CD4-positive, alpha-beta T cell treated with Interleukin-17A for 4 hours (primary cell): ENCODE results near the gene SLC5A9.
A peak's percentile ranks its signal among the peaks of the same experiment; 100 is the strongest.
"Not testable (repeated sequence)": the region's sequence is repeated elsewhere in the genome, so short reads cannot be mapped to it uniquely, and the experiment has no call there.

ENCODE experiments used
- DNase-seq: peaks from one replicate; pipeline ENCODE4 v3.0.0-alpha.2; 2020; ENCODE audit warnings: mixed read lengths

SLC5A9 gene

DNA sequence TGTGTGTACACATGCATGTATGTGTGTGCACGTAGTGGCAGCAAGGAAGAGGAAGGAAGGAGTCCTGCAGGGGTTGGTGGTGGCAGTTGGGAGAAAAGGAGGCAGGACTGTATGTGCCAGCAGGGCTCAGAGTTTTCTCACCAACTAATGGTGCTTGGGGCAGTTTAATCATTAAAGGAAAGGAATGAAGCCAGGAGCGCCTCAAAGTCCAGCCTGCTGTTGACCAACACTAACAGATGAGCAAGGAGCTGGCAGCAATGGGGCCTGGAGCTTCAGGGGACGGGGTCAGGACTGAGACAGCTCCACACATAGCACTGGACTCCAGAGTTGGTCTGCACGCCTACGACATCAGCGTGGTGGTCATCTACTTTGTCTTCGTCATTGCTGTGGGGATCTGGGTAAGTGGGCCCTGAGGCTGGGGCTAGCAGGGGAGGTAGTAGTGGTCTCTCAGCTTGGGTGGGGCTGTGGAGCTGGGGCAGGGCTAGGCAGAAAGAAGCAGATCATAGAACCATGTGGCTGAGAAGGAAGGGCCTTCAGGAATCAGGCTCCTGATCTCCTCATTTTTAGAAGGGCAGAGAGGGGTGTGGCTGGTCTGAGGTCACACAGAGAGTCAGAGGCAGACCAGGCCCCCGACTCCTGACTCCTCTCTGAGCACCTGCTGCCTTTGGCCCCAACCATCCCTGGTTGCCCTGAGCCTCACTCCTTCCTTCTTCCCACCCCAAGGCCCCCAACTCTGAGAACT lies at the start of gene SLC5A9:
Gene SLC5A9, plus strand, starts transcription at position 216 of the 742 bp plus-strand sequence. Its CDS starts 21 bp downstream, at position 237.
- no peak for DNase-seq

DNA sequence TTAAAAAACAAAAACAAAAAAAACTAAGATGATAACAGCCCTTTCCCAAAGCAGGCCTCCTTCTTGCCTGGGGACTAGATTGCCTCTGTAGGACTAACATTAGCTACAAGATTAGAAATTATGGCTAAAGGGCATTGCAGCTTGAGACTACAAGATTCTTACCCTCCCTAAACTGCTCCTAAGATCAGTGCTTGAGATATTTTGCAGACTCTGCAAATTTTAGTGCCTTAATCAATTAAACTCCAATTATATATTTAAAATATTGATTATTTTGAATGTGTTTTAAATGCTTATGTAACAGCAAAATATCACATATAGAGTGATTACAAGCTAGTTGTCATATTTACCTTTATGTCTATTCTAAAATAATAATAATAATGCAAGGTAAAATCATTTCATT lies 47.4 kb upstream of the SLC5A9 start:
- no peak for DNase-seq

DNA sequence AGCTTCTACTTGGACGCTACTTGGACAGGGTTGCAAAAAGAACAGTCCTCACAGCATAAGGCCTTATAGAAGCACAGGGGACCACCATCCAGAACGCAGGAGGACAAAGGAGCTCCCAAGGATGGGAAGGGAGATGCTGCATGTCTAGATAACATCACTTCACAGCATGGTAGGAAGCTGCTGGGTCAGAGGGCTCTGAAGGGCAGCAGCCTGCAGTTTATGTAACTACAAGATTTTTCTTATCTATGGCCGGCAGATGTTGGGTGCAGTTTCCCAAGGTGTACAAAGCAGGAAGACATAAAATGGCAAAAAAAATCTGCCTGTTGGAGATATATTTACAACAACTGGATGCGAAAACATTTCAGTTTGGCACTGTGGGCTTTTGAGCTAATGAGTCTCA lies 45.3 kb upstream of the SLC5A9 start:
- no peak for DNase-seq

DNA sequence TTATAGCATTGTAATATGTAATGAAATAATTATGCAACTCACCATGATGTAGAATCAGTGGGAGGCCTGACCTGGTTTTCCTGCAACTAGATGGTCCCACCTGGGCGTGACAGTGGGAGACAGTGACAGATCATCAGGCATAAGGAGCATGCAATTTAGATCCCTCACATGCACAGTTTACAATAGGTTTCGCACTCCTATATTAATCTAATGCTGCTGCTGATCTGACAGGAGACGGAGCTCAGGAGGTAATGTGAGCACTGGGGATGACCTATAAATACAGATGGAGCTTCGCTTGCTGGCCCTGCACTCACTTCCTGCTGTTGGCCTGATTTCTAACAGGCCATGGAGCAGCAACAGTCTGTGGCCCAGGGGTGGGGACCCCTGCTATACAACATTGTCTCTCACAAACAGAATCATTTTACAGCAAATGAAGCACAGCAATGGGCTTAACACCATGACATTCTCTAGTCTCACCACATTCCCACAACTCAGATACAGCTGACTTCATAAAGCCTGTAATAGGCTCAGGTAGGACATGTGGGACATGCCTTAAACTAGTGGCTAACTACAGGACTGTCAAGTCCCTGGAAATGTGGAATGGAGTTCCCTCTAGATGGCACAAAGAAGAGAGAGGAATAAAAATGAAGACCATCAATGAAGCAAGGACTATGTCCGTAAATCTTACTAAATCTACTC lies 40.7 kb upstream of the SLC5A9 start:
- DNase-seq = no peak

DNA sequence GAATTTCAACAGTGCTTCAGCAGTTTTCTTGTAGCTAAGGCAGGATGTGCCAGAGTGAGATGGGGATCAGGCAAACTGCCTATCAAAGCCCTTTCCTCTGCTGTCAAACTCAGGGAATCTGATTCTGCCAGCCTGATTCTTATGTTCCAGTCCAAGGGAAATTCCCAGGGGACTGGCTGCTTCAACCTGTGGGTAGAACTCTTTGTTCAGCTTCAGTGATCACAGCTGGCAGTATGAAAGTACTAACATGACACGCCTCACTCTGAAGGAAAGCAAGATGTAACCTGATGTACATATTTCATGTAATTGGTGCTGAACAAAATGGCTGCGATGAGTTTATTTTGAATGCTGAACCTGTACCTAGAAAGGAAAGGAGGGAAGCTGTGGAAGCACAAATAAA lies 40.1 kb upstream of the SLC5A9 start:
- DNase-seq = no peak

DNA sequence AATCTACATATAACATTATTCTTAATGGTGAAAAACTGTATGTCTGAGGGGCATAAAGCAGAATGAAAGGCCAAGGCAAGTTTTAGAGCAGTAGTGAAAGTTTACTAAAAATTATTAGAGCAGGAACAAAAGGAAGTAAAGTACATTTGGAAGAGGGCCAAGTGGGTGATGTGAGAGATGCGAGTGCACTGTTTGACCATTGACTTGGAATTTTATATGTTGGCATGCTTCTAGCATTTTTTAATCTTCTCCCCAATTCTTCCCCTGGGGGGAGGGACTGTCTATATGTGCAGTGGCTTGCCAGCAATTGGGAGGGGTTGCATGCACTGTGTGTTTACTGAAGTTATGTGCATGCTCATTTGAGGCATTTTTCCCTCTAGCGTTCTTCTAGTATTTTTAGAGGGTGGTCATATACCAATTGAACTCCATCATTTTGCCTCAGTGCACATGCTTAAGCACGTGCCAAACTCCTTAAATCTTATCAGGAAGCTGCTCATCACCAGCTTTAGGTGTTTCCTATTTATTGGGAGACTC lies 36.1 kb upstream of the SLC5A9 start:
- no peak for DNase-seq

DNA sequence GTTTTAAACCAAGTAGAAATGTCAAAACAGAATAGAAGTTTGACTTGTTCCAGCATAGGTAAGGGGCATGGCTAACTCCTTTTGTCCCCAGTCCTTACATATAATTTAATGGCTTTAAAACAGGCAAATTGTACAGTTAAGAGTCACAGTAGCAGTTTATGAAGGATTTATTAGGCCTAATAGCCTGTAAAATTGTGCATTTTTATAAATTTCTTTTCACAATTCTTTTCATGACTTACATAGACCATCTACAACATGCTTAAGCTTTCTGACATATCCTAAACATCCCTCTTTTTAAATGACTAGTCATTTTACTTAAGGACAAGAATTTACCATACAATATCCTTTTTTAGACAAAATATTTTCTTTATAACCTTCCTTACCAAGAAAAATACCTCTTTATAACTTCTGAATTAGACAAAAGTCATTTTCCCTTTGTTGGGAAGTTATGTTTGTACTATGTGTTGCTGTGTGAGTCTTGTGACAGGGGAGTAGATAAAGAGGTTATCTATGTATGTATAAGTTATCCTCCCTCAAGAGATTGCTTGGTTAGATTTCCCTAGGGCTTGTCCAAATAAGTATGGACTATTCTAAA lies 34.5 kb upstream of the SLC5A9 start:
- DNase-seq = no peak

DNA sequence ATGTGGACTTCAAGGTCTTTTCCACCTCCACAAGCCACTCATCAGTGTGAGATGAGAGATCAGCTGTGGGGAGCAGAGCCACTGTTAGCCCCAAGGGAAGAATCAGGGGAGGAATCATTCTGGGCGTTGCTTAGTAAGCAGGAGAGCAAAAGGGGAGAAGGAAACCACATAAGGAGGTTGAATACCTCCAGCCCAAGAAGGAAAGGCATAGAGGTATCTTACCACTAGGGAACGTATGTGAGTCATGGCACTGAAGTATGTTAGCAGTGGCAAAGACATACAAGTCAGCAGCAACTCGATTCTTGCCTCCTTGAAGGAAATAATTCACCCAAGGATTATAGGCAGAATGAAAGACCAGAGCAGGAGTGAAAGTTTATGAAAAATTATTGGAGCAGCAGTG lies 31.6 kb upstream of the SLC5A9 start:
- DNase-seq = no peak

DNA sequence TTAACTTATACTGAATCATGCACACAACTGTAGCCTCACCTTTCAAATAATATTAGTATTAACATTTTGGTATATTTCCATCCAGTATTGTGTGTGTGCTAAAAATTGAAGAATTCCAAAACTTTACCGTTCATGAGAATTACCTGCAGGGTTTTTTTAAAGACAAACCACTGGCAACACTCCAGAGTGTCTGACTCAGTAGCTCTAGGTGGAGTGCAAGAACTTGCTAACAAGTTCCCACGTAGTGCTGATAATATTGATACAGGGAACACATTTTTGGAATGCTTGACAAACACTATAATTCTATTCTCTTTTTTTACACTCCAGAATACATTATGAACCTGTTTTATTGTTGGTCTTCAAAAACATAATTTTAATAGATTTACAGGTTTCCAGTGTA lies 27.7 kb upstream of the SLC5A9 start:
- no peak for DNase-seq

DNA sequence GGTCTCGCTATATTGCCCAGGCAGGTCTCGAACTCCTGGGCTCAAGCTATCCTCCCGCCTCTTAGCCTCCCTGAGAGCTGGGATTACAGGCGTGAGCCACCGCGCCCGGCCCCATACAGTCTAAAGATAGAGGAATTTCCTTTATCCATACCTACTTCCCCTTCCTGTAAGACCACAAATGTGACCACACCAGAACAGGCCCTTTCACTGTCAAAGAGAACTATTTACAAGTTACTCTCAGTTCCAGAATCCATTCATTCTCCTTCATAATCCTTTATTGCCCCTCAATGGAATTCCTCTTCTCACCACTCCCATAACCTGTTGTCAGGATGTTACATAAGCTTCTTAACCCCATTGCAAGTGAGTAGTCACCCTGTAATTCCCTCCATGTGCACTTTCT lies 26.3 kb upstream of the SLC5A9 start:
- DNase-seq = no peak

DNA sequence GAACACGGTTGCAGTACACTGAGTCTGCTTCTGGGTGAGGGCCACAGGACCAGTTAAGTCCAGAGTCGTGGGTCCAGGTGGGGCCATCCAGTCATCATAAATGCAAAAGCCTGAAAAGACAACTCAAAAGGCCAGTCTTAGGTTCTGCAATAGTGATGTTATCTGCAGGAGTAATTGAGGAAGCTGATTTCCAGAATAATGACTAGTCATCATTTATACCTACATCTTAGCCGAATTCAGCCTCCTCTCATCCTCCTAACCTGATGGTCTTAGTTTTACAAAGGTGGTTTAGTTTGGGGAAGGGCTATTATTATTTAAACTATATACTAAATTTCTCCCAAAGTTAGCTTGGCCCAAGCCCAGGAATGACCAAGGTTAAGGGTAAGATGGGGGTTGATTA lies 23.5 kb upstream of the SLC5A9 start:
- DNase-seq = no peak

DNA sequence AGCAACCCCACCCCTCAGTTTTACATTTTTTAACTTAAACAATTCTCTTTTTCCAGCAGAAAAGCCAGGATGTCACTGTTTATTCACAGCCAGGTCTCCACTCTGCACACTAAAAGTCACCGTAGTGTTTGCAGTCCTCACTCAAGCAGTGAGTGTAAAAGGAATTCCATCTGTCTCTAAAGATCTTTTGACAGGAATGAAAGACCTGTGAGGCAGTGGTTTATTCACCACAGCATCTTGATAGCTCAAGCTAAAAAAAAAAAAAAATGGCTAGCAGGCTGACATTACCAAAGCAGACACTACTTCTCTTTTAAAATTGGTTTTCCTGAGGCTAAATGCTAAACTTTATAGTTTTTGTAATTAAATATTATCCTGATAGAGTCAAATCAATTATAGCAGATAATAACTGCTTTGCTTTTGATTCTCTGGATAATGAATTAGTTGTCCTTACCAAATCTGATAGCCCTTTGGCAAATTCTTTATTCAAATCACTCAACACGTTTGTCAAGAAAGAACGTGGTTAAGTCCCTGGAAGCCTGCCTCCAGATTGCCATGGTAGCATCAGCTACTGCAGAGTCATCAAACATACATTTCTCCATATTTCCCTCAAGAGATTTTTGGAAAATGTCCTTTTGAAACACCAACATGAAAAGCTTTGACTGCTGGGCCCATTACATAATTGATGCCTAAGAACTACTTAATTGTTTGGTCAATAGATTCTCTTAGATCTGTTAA lies 22.2 kb upstream of the SLC5A9 start:
- DNase-seq = no peak

DNA sequence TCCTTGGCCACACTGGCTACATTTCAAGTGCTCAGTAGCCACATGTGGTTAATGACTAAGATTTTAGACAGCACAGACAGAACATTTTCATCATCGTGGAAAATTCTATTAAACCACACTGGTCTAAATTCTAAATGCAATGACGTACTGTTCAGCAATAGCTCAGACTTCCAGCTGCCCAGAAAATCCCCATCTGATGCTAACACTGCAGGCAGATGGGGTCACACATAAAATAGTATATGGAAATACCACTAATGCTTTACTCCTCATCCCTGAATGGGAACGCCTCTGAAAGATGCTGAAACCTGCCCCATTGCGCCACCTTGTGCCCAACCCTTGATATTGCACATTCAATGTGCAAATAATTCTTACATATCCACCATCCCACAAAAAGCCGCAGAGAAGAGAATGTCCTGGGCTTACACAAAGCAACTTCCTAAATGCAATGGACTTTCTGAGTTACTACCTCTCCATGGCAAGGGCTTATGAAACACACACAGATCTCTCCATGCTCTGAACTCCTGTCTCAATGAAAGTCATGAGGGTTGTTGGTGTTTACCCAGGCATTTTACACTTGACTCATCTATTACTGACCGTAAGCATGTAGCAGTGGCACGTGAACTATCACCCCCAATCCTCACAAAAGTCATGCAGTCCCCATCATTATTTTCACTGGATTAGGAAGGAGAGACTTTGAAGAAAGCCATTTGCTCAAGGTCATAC lies 20.3 kb upstream of the SLC5A9 start:
- peak; percentile 72 for DNase-seq

DNA sequence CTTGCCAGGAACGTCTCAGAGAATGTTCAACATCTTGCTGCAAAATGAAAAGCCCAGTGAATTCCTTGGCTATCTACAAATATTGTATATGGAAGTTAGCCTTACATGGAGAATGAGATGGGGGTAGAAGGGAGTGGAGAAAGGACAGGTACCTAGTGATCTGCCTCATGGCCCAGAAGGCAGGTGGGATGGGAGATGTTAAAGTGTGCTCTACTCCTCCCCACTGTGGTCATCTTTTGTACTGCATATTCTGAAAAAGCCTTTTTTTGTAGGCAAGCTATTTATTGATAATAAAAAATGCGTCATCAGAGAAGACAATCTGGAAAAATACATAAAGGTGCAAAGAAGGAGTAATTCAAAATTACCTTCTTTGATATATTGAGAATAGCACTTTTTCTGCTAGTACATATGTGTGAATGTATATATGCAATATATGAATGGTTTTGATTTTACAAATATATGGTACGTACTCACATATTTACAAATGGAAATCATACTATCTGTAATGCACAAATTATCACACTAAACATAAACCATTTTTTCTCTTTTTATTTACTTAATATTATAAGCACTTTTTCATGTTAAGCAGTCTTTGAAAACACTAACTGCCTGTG lies 19.1 kb upstream of the SLC5A9 start:
- DNase-seq = no peak

DNA sequence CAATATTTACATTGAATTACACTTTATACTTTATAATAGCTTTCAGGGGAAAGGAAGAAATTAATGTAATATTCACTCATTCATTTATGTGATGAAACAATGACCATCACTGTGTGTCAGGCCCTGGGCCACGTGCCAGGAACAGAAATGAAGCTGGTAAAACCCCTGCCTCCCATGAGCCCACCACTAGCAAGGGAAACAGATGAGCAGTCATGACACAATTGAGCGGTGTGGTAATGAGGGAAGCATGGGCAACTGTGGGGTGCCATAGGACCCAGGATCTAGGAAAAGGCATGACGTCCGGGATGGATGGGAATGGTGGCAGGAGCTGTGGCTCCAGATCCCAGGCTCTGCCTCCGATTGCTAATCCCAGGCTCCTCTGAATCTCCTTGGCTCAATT lies 17.0 kb upstream of the SLC5A9 start:
- no peak for DNase-seq

DNA sequence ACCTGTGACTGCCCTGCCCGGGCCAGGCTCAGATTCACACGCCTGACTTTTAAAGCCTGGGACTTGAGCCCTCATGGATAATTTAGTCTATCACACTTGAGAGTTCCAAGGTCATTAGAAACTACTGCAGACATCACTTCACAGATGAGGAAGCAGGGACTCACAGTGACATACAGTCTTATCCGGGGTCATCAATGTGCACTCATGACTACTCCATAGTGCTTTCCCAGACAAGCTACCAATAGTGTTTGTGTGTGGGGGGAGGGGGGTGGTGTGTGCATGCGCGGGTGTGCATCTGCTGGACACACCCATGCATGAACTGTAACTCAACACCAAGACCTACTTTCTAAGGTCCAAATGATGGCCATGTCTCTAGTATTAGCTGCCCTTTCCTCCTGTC lies 16.1 kb upstream of the SLC5A9 start:
- no peak for DNase-seq

DNA sequence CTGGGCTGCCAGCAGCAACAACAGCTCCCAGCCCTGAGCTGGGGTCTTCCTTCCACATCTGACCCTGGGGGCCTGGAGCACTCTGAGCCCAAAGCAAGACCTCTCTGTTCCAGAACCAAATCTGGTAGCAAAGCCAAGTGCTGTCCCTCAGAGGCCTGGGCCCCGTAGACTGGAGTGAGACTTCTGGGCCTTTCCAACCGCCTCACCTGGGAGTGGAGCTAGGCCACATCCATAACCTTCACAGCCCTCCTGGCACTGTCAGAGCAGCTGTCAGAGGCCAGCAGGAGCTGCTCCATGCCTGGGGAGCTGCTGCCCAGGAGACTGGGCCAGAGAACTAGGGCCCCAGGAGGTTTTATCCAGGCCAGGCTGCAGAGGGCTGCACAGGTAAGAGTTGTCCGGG lies 15.4 kb upstream of the SLC5A9 start:
- DNase-seq = no peak

DNA sequence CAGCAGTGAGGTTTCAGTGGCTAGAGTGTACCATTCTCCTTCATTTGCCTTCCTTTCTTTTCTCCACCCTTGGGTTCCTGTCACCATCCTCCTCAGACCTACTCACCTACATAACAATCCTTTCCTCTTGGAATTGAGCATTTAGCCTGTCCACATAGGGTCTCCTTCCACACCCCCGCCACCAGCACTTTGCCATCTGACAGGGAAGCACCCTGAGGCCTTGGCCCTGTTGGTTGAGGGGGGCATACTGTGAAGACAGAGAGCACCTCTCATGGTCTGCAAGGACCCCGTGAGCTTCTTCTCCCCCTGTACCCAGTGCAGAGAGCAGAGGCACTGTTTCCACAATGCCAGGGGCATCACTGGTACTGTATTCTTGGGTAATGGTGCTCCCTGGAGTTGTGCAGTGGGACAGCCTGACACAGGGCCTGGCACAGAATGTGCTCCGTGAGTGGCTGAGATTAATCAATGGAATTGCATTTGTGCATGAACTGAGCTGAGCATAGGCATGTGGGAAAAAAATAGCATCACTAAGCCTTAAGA lies 14.9 kb upstream of the SLC5A9 start:
- no peak for DNase-seq

DNA sequence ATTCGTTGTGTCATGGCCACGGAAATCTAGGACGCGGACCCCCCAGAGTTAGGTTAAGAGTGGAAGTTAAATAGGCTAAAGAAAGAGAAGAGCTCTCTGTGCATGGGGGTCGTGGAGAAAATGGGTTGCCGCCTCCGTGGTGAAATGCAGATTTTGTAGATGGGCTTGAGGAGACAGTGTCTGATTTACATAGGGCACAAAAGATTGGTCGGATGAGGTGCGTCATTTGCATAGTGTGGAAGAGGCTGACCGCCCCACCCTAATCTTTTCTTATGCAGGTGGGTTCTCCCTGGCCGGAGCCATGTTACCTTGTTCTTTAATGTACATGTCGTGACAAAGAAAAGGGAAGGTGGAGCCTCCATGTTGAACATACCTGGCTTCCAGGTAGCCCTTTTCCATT lies 14.3 kb upstream of the SLC5A9 start:
- DNase-seq = no peak

DNA sequence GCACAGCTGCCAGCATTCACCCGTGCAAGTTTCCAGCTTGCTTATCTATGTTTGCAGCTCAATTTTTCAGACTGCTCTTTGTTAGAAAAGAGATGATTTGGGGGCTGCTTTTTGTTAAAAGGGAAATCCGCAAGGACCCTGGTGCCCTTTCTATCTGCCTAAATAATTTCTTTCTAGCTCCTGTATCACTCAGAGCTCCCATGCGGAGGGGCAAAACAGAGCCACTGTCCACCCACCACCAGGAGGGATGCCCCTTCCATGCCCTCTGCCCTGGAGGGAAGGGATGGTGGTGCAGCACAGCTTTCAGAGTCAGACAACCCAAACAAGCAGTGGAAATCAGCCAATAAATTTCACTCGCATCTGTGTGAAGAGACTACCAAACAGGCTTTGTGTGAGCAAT lies 13.9 kb upstream of the SLC5A9 start:
- no peak for DNase-seq

DNA sequence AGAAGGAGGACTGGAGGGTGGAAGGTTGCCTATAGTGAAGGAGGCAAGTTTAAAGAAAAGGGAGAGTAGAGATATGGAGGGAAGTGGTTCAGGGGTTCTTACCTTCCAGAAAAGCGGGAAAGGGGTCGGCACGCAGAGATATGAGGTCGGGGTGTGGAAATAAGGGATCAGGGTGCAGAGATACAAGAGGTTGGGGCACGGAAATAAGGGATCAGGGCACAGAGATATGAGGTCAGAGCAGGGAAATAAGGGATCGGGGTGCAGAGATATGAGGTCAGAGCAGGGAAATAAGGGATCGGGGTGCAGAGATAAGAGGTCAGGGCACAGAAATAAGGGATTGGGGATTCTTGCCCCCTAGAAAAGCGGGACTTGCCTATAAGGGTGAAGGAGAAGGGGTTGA lies 9.1 kb upstream of the SLC5A9 start:
- not testable (repeated sequence) for DNase-seq

DNA sequence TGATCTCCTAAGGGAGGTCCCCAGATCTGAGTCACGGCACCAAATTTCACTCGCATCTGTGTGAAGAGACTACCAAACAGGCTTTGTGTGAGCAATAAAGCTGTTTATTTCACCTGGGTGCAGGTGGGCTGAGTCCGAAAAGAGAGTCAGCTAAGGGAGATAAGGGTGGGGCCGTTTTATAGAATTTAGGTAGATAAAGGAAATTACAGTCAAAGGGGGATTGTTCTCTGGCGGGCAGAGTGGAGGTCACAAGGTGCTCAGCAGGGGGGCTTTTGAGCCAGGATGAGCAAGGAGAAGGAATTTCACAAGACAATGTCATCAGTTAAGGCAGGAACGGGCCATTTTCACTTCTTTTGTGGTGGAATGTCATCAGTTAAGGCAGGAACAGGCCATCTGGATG lies 8.2 kb upstream of the SLC5A9 start:
- not testable (repeated sequence) for DNase-seq
